ENCODE measurements around the gene CERS5.
"Not testable (repeated sequence)": the region's sequence is repeated elsewhere in the genome, so short reads cannot be mapped to it uniquely, and the experiment has no call there.

CERS5 gene

DNA sequence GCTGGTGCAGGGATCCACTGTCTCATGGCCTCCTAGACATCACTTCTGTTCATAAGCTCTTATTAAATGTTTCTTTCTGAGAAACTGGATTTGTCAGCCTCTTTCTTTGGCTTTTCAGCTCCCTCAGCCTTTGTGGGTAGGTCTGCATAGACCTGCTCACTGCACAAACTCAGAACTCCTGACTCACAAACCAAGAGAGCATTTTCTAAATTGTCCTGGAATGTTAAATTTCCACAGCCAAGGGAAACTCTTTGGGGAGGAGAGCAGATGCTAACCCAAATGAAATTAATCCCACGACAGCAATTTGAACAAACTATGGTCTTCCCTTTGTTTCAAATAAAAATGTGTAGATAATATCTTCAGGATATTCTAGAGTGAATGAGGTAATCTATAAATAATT, 19.5 kb upstream of the CERS5 start:
- no peak for DNase-seq (ENCODE audit: low spot score)

DNA sequence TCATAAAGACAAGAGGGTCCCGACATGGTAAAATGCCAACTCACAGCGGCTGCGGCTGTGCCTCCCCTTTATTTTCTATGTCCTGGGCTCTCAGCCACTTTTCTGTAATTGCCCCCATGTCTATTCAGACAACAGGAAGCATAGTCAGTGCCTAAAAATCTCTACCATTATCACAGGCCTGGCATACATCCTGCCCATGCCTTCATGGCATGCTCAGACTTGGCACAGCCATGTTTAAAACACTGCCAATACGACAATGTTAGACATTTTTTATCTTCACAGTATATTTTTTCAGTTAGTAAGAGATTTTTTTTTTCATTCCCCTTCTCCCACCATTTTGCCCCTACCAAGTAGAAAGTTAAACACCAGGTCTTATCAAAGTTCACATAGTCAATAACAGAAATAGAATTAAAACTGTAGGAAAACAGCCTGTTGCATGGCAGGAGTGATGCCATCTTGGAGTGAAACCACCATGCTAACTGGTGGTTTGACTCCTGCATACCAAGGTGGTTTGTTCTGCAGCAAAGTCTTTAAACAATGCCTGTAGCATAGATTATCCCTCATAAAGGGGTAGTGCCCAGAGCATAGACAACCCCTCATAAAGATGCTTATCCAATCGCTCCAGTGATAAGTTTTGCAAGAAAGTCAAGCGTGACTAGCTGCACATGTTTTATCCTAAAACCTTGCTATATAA, 18.9 kb upstream of the CERS5 start:
- no peak for DNase-seq (ENCODE audit: low spot score)

DNA sequence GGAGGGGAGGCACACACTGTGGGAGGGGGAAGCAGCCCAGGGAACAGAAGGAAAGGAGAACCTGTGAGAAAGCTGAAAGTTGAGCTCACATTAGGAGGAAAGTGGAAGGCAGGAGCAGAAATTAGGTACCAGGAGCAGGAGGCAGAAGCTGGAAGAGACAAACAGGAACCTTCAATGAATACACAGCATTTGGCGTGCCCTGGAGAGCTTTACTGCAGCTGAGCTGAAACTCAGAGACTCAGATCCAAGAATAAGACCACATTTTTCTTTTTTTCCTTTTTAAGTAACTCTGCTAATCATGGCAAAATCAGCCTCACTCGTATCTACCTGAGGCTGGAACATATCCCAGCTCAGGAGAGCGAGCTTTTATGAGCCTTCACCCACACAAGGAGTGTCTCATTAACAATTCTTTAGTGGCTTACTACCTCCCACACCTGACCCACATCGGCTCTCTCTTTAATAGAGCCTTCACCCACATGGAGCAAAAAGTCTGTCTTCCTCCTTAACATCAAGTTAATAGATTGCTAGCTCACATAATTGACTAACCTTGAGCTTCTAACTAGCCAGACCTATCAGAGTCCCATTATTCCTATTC, 18.2 kb upstream of the CERS5 start:
- DNase-seq (ENCODE audit: low spot score) = no peak

DNA sequence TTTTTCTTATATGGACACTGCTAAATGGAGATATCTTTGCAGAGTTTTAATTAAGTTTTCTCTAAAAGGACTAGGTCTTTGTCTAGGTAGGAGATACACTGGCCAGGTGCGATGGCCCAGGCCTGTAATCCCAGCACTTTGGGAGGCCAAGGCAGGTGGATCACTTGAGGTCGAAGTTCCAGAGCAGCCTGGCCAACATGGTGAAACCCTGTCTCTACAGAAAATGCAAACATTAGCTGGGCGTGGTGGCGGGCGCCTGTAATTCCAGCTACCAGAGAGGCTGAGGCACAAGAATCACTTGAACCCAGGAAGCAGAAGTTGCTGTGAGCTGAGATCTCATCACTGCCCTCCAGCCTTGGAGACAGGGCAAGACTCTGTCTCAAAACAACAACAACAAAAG, 17.1 kb upstream of the CERS5 start:
- DNase-seq (ENCODE audit: low spot score) = no peak

DNA sequence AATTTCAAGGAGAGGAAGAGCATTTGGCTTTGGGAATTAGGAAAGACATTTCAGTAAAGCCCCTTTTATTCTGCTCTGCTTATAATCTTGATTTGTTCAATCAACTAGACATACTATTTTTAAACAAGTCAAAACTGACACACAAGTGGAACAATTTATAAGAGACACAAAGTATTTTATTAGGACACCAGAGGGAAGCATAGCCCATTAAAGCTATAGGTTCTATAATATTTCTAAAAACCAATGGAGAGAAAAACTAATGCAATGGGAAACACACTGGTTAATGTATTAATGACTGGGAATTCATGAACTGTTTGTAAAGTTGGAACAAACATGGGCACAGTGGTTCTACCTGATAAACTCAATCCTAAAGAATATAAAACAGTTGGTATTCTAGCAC, 15.3 kb upstream of the CERS5 start:
- no peak for DNase-seq (ENCODE audit: low spot score)

DNA sequence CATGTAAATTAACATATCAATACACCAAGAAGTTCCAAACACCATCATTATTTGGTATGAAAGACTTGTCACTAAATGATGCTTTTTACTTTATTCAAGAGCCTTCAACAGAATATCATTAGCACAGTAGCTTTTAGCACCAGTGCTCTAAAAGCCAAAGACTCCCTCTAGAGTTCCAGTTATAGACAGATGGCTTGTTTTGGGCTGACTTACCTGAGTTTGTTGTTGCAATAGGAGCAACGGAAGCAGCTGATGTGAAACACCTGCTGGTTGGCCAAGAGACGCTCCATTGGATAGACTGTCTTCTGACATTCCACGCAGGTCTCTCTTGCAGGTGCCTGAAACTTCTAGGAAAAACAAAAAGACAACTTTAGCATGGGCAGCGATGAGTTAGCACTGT, 14.5 kb upstream of the CERS5 start:
- no peak for DNase-seq (ENCODE audit: low spot score)

DNA sequence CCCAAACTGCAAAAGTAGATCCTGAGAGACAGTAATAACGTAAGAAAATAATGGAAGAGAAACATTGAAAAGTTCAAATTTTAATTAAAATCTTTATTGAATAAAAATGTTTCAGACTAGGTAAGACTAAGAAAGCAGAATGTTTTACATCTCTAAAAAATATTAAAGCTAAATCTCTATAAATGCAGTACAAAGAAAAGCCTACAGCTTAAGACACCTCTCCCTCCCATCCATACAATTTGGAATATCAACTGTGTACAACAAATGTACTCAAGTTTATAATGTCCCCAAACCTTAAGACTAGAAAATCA, 8.5 kb upstream of the CERS5 start:
- no peak for DNase-seq (ENCODE audit: low spot score)

DNA sequence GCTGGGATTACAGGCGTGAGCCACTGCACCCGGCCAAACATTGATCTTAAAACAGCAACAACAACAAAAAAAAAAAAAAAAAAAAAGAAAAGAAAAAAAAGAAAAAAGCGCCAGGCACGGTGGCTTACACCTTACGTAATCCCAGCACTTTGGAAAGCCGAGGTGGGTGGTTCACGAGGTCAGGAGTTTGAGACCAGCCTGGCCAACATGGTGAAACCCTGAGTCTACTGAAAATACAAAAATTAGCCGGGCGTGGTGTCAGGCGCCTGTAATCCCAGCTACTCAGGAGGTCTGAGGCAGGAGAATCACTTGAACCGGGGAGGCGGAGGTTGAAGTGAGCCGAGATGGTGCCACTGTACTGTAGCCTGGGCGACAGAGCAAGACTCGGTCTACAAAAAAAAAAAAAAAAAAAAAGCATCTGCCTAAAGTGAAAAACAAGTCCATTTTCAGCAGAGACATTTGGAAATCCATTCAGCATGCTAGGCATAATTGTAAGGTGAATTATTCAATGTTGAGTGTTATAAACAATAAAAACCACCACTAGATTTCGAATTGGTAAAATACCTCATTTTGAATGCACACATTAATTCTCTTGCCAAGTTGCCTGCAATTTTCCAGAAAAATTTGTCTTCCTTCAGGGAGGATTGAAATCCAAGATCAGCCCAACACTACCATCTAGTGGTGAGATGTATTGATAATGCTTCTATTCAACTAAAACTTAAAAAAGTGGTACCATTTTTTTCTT, 8.0 kb upstream of the CERS5 start:
- peak; percentile 42 for DNase-seq (ENCODE audit: low spot score)

DNA sequence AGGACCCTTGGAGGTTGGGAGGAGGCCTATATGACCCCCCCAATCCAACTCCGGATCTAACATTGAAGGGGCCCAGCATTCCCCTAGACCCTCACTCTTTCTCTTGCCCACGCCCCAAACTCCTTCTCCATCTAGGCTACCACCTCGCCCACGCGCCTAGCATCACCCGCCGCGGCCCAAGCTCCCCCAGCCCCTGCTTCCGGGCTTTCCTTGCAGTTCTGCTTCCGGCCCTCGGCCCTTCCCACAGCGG, 445 bp downstream of the CERS5 start:
- DNase-seq (ENCODE audit: low spot score) = no peak

DNA sequence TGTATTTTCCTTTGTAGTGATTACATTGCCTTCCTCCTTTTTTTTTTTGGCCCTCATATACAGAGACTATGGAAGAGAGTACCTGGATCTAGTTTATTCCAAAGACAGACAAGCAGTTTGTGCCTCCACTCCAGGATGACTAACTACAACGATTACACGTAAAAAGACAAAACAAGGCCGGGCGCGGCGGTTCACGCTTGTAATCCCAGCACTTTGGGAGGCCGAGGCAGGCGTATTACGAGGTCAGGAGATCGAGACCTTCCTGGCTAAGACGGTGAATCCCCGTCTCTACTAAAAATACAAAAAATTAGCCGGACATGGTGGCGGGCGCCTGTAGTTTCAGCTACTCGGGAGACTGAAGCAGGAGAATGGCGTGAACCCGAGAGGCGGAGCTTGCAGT, 2.2 kb downstream of the CERS5 start:
- DNase-seq (ENCODE audit: low spot score) = no peak

DNA sequence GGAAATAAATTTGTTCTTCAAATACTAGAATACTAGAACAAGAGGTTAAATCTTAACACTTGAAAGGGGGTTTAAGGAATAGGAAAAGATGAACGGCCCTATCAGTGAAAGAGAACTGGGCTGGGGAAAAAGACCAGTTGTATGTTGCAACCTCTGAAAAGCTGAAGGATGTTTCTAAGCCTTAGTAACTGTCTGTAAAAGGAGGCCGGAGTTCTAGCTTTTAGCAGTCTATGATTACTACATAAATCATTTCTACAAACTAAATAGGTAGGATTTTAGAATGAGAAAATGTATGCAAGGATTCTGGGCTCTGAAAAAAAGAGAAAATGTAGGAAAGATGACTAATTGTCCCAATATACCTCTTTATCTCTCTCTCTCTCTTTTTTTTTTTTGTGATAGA, 4.9 kb downstream of the CERS5 start:
- no peak for DNase-seq (ENCODE audit: low spot score)

DNA sequence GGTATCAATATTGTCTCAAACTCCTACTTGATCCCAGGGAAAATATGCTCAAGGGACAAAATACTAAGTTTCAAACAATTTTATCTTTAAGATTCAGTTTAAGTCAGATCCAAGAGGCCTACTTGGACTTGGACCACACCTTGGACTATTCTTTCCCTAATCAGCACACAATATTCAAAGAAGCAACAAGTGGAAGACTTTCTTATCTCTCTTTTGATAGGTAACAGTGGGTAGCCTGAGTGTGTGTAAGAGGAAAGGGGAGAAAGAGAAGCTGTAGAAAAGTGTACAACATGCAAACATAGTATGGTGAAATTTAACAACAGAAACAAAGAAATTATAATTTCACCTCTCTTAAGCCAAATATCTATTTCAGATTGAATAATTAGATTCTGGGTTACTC, 6.5 kb downstream of the CERS5 start:
- no peak for DNase-seq (ENCODE audit: low spot score)

DNA sequence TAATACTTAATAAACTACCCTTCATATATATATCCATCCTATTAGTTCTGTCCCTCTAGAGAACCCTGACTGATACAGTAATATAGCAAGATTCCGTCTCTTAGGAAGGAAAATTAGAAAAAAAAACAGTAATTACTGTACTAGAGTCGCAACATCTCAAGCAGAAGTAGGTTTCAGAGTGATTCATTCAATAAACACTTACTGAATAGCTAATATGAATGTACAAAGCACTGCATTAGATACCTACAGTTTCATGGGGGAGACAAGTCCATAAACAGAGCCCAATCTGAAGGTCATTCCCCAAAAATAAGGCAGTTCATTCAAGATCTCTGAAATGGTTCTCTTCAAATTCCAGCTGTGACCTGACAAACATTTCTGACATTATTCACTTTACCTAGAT, 9.9 kb downstream of the CERS5 start:
- no peak for DNase-seq (ENCODE audit: low spot score)

DNA sequence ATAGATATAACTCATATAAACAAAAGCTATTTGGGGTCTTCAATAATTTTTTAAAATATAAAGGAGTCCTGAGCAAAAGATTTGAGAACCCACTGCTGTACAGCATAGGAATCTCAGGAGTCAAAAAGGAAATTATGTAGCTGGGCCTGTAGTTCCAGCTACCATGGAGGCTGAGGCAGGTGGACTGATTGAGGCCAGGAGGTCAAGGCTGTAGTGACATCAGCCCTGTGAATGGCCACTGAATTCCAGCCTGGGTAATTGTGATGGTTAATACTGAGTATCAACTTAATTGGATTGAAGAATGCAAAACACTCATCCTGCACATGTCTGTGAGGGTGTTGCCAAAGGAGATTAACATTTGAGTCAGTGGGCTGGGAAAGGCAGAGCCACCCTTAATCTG, 10.5 kb downstream of the CERS5 start:
- no peak for DNase-seq (ENCODE audit: low spot score)

DNA sequence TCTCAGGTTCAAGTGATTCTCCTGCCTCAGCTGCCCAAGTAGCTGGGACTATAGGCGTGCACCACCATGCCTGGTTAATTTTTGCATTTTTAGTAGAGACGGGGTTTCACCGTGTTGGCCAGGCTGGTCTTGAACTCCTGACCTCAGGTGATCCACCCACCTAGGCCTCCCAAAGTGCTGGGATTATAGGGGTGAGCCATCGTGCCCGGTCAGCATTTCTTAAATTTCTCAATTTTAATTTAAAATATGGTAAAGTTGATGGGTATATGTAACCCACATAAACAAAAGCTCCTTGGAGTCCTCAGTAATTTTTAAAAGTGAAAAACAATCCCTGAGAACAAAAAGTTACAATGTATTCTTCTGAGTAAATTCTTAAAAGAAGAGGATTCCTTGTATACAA, 12.2 kb downstream of the CERS5 start:
- not testable (repeated sequence) for DNase-seq (ENCODE audit: low spot score)

DNA sequence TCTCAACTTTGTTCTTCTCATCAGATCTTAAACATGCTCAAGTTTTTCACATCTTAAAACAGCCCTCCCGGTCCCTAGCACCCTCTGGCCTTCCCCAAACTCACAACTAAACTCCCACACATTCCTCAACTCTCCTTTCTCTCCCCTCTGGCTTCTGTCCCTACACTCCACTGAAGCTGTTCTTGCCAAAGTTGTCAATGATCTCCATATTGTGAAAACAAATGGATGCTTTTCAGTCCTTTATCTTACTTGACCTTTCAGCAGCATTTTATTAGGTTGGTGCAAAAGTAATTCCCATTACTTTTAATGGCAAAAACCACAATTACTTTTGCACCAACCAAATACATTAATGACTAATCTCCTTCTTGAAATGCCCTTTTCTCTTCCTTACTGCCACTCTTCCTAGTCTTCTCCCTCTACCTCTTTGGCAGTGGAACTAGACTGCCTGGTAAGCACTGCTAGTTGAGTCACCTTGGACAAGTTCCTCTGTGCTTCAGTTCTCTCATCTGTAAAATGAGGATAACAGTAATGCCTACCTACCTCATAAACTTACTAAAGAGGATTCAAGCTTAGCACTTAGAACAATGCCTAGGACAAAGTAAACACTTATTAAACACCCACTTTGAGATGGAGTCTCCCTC, 16.0 kb downstream of the CERS5 start:
- DNase-seq (ENCODE audit: low spot score) = no peak

DNA sequence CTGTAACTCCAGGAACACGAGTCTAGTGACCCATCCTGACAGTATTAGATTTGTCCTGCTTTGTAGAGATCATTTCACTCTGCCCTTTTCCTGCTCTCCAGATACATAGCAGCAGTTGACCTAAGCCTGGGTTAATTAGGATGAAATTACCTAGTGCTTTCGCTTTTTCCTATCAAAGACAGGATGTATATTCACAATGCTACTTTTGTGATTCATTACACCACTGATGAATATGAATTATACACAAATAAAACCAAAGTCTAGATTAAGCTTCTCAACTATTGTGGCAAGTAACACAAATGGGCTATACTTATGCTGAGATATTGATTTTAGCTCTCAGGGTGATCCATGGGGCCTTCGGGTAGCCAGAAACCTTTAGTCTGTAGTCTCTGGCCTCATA, 17.9 kb downstream of the CERS5 start:
- no peak for DNase-seq (ENCODE audit: low spot score)

DNA sequence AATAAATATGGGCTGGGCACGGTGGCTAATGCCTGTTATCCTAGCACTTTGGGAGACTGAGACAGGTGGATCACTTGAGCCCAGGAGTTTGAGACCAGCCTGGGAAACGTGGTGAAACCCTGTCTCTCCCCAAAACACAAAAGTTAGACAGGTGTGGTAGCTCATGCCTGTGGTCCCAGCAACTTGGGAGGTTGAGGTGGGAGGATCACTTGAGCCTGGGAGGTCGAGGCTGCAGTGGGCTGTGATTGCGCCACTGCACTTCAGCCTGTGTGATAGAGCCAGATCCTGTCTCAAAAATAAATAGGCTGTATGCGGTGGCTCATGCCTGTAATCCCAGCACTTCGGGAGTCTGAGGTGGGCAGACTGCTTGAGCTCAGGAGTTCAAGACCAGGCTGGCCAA, 19.2 kb downstream of the CERS5 start:
- DNase-seq (ENCODE audit: low spot score) = not testable (repeated sequence)

DNA sequence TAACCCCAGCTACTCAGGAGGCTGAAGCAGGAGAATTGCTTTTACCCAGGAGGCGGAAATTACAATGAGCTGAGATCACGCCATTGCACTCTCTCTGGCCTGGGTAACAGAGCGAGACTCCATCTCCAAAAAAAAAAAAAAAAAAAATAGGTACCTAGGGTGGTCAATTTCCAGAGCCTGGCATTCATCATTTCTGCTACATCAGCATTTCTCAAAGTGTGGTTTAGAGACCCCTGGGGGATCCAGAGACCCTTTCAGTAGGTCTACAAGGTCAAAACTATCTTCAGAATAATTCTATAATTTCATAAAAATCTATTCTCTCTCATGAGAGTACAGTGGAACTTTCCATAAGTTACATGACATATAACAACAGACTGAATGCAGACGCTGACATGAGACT, 19.9 kb downstream of the CERS5 start:
- DNase-seq (ENCODE audit: low spot score) = no peak

DNA sequence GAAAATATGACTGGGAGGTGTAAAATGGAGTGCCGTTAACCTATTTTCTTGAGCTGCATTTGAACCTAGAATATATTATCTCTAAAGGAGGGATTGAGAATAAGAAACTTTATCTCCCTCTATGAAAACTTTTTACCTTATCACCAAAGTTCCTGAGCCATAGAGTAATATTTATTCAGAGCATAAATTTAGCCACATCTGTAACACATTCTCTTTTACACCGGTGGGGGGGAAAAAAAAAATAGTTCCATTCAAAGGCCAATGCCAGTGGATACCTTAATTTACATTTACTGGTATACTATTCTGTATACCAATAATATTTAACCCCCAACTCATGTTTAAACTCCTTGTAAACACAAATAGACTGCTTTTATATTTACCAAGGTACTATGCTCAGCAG, 21.7 kb downstream of the CERS5 start:
- no peak for DNase-seq (ENCODE audit: low spot score)

DNA sequence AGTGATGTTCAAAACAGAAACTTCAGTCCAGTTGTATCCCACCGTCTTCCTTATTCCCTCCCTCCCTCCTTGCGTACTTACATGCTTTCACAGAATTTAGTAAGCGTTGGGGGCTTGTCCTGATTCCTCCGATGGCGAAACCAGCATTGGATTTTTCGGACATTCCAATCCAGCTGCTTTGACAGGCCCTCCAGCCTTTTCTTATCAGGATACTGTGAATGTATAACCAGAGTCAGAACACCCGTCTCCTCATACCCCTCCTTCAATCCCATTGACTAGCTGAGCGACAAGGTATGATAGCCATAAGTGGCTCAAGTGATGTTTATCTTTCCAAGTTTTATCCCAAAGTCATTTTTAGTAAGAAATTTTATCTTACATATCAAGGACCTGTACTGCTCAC, 24.2 kb downstream of the CERS5 start:
- DNase-seq (ENCODE audit: low spot score) = no peak

DNA sequence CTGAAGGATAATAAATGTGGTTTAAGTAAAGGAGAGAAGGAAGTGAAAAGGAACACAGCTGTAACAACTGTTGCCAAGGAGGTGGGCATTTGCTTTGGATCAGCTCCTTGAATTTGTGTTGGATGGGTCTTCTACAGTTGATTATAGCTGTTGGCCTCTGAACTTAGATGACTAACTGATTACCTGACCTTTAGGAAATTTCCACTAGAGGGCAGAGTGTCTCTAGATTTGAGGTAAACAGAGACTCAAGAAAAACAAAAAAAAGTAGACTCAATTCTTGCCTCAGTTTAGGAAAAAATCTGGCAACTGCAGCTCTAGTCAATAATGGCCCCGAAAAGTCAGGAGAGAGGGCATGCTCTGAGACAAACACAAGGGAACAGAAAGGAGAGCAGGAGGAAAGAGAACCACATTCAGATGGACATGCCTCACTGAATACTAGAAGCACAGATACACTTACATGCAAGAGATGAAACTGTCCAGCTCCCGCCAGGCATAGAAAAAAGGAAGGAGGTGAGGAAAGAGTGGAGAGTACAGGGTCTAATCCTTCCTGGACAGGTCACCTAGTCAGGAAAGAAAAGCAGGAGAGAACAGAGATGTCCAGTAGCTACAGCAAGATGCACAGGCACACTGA, 34.5 kb downstream of the CERS5 start:
- no peak for DNase-seq (ENCODE audit: low spot score)

DNA sequence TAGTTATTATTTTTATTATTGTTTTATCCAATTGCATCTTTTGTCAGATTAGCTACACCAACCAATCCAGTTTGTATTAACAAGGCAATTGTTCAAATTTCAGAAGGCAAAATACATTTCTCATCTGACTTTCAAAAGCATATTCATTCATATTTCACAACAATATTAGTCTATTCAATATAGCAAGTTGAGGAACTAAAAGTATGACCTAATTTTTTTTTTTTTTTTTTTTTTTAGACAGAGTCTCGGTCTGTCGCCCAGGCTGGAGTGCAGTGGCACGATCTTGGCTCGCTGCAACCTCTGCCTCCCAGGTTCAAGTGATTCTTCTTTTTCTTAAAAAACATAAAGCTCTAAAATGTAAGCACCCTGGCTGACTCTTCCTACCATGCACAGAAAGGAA, 37.9 kb downstream of the CERS5 start:
- no peak for DNase-seq (ENCODE audit: low spot score)
